Measurements from ENCODE around the gene PDCD11.

Gene PDCD11

GRCh38 chr10:103419101-103419500, 22.7 kb downstream of the PDCD11 start:
- no peak for TF ChIP-seq CTCF (IDR thresholded peaks at IDR 0.05; ENCODE audit: low read depth, low read length, missing control alignments)
- no peak for DNase-seq (ENCODE audit: low read depth)
- H3K4me3 ChIP-seq (ENCODE audit: low read depth, low read length), result no peak overlapping the region

GRCh38 chr10:103423748-103424147, 27.3 kb downstream of the PDCD11 start:
- no peak for TF ChIP-seq CTCF (IDR thresholded peaks at IDR 0.05; ENCODE audit: low read depth, low read length, missing control alignments)
- no peak overlapping the region for H3K4me3 ChIP-seq (ENCODE audit: low read depth, low read length)
- DNase-seq (ENCODE audit: low read depth), result no peak

GRCh38 chr10:103427866-103428265, 31.4 kb downstream of the PDCD11 start:
- H3K4me3 ChIP-seq (ENCODE audit: low read depth, low read length), result no peak overlapping the region
- no peak for DNase-seq (ENCODE audit: low read depth)
- no peak for TF ChIP-seq CTCF (IDR thresholded peaks at IDR 0.05; ENCODE audit: low read depth, low read length, missing control alignments)

- DNase-seq (ENCODE audit: low read depth), result no peak
- no peak overlapping the region for H3K4me3 ChIP-seq (ENCODE audit: low read depth, low read length)
- TF ChIP-seq CTCF (IDR thresholded peaks at IDR 0.05; ENCODE audit: low read depth, low read length, missing control alignments), result no peak
Measured at GRCh38 chr10:103428989-103429643, 32.7 kb downstream of the PDCD11 start.

GRCh38 chr10:103429647-103430046, 33.2 kb downstream of the PDCD11 start:
- no peak for DNase-seq (ENCODE audit: low read depth)
- no peak for TF ChIP-seq CTCF (IDR thresholded peaks at IDR 0.05; ENCODE audit: low read depth, low read length, missing control alignments)
- H3K4me3 ChIP-seq (ENCODE audit: low read depth, low read length), result no peak overlapping the region

GRCh38 chr10:103431902-103432301, 35.5 kb downstream of the PDCD11 start:
- no peak overlapping the region for H3K4me3 ChIP-seq (ENCODE audit: low read depth, low read length)
- no peak for TF ChIP-seq CTCF (IDR thresholded peaks at IDR 0.05; ENCODE audit: low read depth, low read length, missing control alignments)
- no peak for DNase-seq (ENCODE audit: low read depth)

- H3K4me3 ChIP-seq (ENCODE audit: low read depth, low read length), result no peak overlapping the region
- DNase-seq (ENCODE audit: low read depth), result no peak
- no peak for TF ChIP-seq CTCF (IDR thresholded peaks at IDR 0.05; ENCODE audit: low read depth, low read length, missing control alignments)
Measured at GRCh38 chr10:103433858-103434257, 37.4 kb downstream of the PDCD11 start.

Data from GM12864 (cell line).